Left lung (tissue), 10 donors: ENCODE results near the gene PDS5A. TPM values are rescaled to one million over a fixed set of nuclear protein-coding genes. Genes with fewer than 3 reads are reported as not detected.
"Not testable (repeated sequence)": the region's sequence is repeated elsewhere in the genome, so short reads cannot be mapped to it uniquely, and the experiment has no call there.

Source experiments
- ATAC-seq: fragments of 200-7000 bp; cut with Tn5 transposase; one replicate; pipeline ENCODE4 v1.9.1; 2020; ENCODE audit warnings: moderate library complexity
- DNase-seq, 4 donors: peaks; one replicate each; pipeline ENCODE4 v3.0.0-alpha.2; 2013 to 2020
- H3K27ac ChIP-seq, 2 donors: fragments of 200-600 bp; sonication (generic) in 1 of 2; one replicate each; pipeline versions ENCODE4 v1.5.0 to v1.8.0; 2020 to 2021
- H3K27me3 ChIP-seq, 2 donors: fragments of 200-600 bp; sonication (generic) in 1 of 2; one replicate each; pipeline versions ENCODE4 v1.5.0 to v1.8.0; 2020 to 2021
- H3K36me3 ChIP-seq, 2 donors: fragments of 200-600 bp; sonication (generic) in 1 of 2; one replicate each; pipeline versions ENCODE4 v1.5.0 to v1.8.0; 2020 to 2021
- H3K4me1 ChIP-seq, 2 donors: fragments of 200-600 bp; one replicate each; pipeline ENCODE4 v1.8.0; 2021
- H3K4me3 ChIP-seq, 2 donors: fragments of 200-600 bp; sonication (generic) in 1 of 2; one replicate each; pipeline versions ENCODE4 v1.5.0 to v1.8.0; 2020 to 2021; ENCODE audit warnings: mild to moderate bottlenecking in 1 of 2
- H3K9me3 ChIP-seq, 2 donors: fragments of 200-600 bp; sonication (generic) in 1 of 2; one replicate each; pipeline versions ENCODE4 v1.5.0 to v1.8.0; 2020 to 2021
- CTCF ChIP-seq, 2 donors: fragments of 200-600 bp; sonication (generic) in 1 of 2; IDR thresholded peaks; one replicate each; pipeline versions ENCODE4 v1.5.0 to v1.8.0; 2021; ENCODE audit warnings: antibody characterized with exemption in 2 of 2
- intact Hi-C, 2 donors: fragments of 100-400 bp; cut with DNase I; formaldehyde crosslinking; loops; one replicate each; pipeline versions ENCODE4 v1.11.2 to v1.14.2; 2022
- polyA plus RNA-seq, 6 donors: library from polyadenylated mRNA; unstranded; fragments of 120-200 nt; gene quantifications; one replicate each; pipeline ENCODE4 v1.2.1, GENCODE V29; 2013; ENCODE audit not compliant: insufficient read length in 6 of 6
- total RNA-seq, 2 donors: library from RNA; stranded (reverse); fragmentation: NEBNext Ultra II Directional; extraction: Animal tissue kit (Norgen Biotek cat#: 25700); gene quantifications; one replicate each; pipeline ENCODE4 v1.2.1, GENCODE V29; 2021
- donor health status: DM: no; HTN: yes; CAD: no.
- donor health status: DM: no; HTN: no; CAD: no.

The PDS5A gene
- total and polyA plus RNA-seq, 8 donors = 66.4 to 82.1 (median 72.3) TPM

GRCh38 chr4:39976141-39976944 lies 1.4 kb downstream of the PDS5A start:
- Histone ChIP-seq H3K4me1 (peaks cover 11 to 38% of the 10 kb centered on the region in 2 donors), H3K27me3 (no peaks in the 10 kb centered on the region), H3K27ac (peak overlapping the region; percentile 94 to 95), H3K4me3 (peak overlapping the region; percentile 88 to 94), H3K36me3 (peaks cover 0 to 31% of the 10 kb centered on the region in 2 donors), H3K9me3 (no peaks in the 10 kb centered on the region)
- intact Hi-C loops = loop anchor here in 1 of 2 donors (10.0 kb wide), 1 partner anchor 282 kb away; the partner anchor contains the start of gene UBE2K
- DNase-seq (peak; percentile 78 to 89 (median 86)), ATAC-seq (peak; percentile 84)
- peak; percentile 77 to 80 for TF ChIP-seq CTCF (IDR thresholded peaks at IDR 0.05)

GRCh38 chr4:39975488-39976089 lies 2.1 kb downstream of the PDS5A start:
- ATAC-seq (no peak), DNase-seq (no peak)
- TF ChIP-seq CTCF (IDR thresholded peaks at IDR 0.05) = no peak
- no peaks in the 10 kb centered on the region for H3K27me3 ChIP-seq
- peak overlapping the region in 1 of 2 donors; percentile 94 for H3K27ac ChIP-seq
- peaks cover 11 to 45% of the 10 kb centered on the region in 2 donors for H3K4me1 ChIP-seq
- H3K9me3 ChIP-seq = no peaks in the 10 kb centered on the region
- H3K36me3 ChIP-seq = peaks cover 0 to 31% of the 10 kb centered on the region in 2 donors
- H3K4me3 ChIP-seq = peak overlapping the region; percentile 88 to 94
- intact Hi-C loops = loop anchor here in 1 of 2 donors (10.0 kb wide), 1 partner anchor 281 kb away; the partner anchor contains the start of gene UBE2K

- intact Hi-C loops = loop anchor here in 1 of 2 donors (10.0 kb wide), 1 partner anchor 278 kb away; the partner anchor contains the start of gene UBE2K
- H3K9me3 ChIP-seq, H3K27me3 ChIP-seq, H3K27ac ChIP-seq, DNase-seq, H3K4me3 ChIP-seq, ATAC-seq: not testable (repeated sequence)
- Histone ChIP-seq H3K4me1 (peaks cover 11 to 53% of the 10 kb centered on the region in 2 donors), H3K36me3 (peaks cover 0 to 31% of the 10 kb centered on the region in 2 donors)
Measured at GRCh38 chr4:39973052-39973451, 4.7 kb downstream of the PDS5A start.

GRCh38 chr4:39970671-39971640 lies 6.8 kb downstream of the PDS5A start:
- H3K36me3 ChIP-seq = peaks cover 0 to 42% of the 10 kb centered on the region in 2 donors
- intact Hi-C loops = loop anchor here in 1 of 2 donors (10.0 kb wide), 1 partner anchor 276 kb away; the partner anchor contains the start of gene UBE2K
- no peaks in the 10 kb centered on the region for H3K9me3 ChIP-seq
- H3K4me3 ChIP-seq = no peak overlapping the region
- H3K27ac ChIP-seq = peak overlapping the region; percentile 60 to 71
- peaks cover 9 to 58% of the 10 kb centered on the region in 2 donors for H3K4me1 ChIP-seq
- ATAC-seq (peak; percentile 90), DNase-seq (peak in 2 of 4 donors; percentile 28 to 47)
- no peaks in the 10 kb centered on the region for H3K27me3 ChIP-seq
- TF ChIP-seq CTCF (IDR thresholded peaks at IDR 0.05) = no peak

GRCh38 chr4:39963656-39964055 lies 14.1 kb downstream of the PDS5A start:
- Histone ChIP-seq H3K4me3 (no peak overlapping the region), H3K27ac (no peak overlapping the region), H3K9me3 (no peaks in the 10 kb centered on the region), H3K36me3 (peaks cover 0 to 11% of the 10 kb centered on the region in 2 donors), H3K4me1 (peaks cover 0 to 34% of the 10 kb centered on the region in 2 donors), H3K27me3 (no peaks in the 10 kb centered on the region)
- no peak for DNase-seq
- no peak for ATAC-seq
- TF ChIP-seq CTCF (IDR thresholded peaks at IDR 0.05) = no peak
- intact Hi-C loops = no loop called here
